GM19240 (cell line): ENCODE measurements around the gene MTM1.

Experiments
- DNase-seq: peaks from one replicate; pipeline ENCODE4 v3.0.0; 2011; ENCODE audit warnings: low spot score; ENCODE audit not compliant: insufficient read length

MTM1 gene

GRCh38 chrX:150704030-150704613 lies 135.7 kb downstream of the MTM1 start:
- no peak for DNase-seq

GRCh38 chrX:150712619-150713018 lies 144.2 kb downstream of the MTM1 start:
- DNase-seq, result no peak

- no peak for DNase-seq
Observed at GRCh38 chrX:150715184-150715583, 146.8 kb downstream of the MTM1 start.

- no peak for DNase-seq
Observed at GRCh38 chrX:150719621-150720020, 151.2 kb downstream of the MTM1 start.
